Measurements from ENCODE around the gene FTHL17. TPM values are rescaled to one million over a fixed set of nuclear protein-coding genes. Genes with fewer than 3 reads are reported as not detected.

FTHL17 gene
- polyA plus RNA-seq, 2 of the 4 experiments (the other 2 are of a cell fraction), result not detected

GRCh38 chrX:31114858-31115257 lies 43.0 kb upstream of the FTHL17 start:
- Histone ChIP-seq H3K4me1 (no peaks in the 10 kb centered on the region), H3K27ac (no peak overlapping the region), H3K4me3 (no peak overlapping the region), H3K4me2 (no peak overlapping the region), H3K9me3 (no peaks in the 10 kb centered on the region)
- 0% methylated on average over 2 of the region's 2 CpGs for WGBS (ENCODE audit: missing lambda C conversion rate)
- DNase-seq (ENCODE audit: low read depth in 1 of 2, low spot score in 1 of 2), result no peak
- FAIRE-seq, result no peak
- TF ChIP-seq HOXB13 (CRISPR knock-in tag; IDR thresholded peaks at IDR 0.05; ENCODE audit: low read depth), result no peak
- no peak for TF ChIP-seq JUN (IDR thresholded peaks at IDR 0.05)
- ChIA-PET CTCF (no interaction called here), POLR2A (no interaction called here)
- no peak for ATAC-seq

GRCh38 chrX:31112226-31112999 lies 40.6 kb upstream of the FTHL17 start:
- ATAC-seq (no peak), FAIRE-seq (no peak), DNase-seq (ENCODE audit: low read depth in 1 of 2, low spot score in 1 of 2) (no peak)
- CTCF ChIA-PET, result no interaction called here
- no peak for TF ChIP-seq RCOR1 (IDR thresholded peaks at IDR 0.05; ENCODE audit: low read depth, low read length)
- TF ChIP-seq JUNB (IDR thresholded peaks at IDR 0.05), result no peak
- POLR2A ChIA-PET, result no interaction called here
- H3K4me2 ChIP-seq, result no peak overlapping the region
- H3K9me3 ChIP-seq, result no peaks in the 10 kb centered on the region
- H3K4me1 ChIP-seq, result no peaks in the 10 kb centered on the region
- no peak overlapping the region for H3K4me3 ChIP-seq
- WGBS (ENCODE audit: missing lambda C conversion rate), result 0% methylated on average over 5 of the region's 5 CpGs
- H3K27ac ChIP-seq, result no peak overlapping the region

GRCh38 chrX:31110657-31111056 lies 38.8 kb upstream of the FTHL17 start:
- no peak overlapping the region for H3K27ac ChIP-seq
- POLR2A ChIA-PET, result no interaction called here
- ATAC-seq (no peak), DNase-seq (ENCODE audit: low read depth in 1 of 2, low spot score in 1 of 2) (no peak), FAIRE-seq (no peak)
- no peak overlapping the region for H3K4me2 ChIP-seq
- CTCF ChIA-PET, result no interaction called here
- no peak overlapping the region for H3K4me3 ChIP-seq
- TF ChIP-seq NPAS2 (CRISPR knock-in tag; IDR thresholded peaks at IDR 0.05; ENCODE audit: borderline replicate concordance), result no peak
- no peak for TF ChIP-seq GATA3 (IDR thresholded peaks at IDR 0.05; ENCODE audit: borderline replicate concordance)
- no peak for TF ChIP-seq HOXB13 (CRISPR knock-in tag; IDR thresholded peaks at IDR 0.05; ENCODE audit: low read depth)
- no peak for TF ChIP-seq MAFK (IDR thresholded peaks at IDR 0.05; ENCODE audit: partially characterized antibody)
- no peak for TF ChIP-seq JUN (IDR thresholded peaks at IDR 0.05)
- no peak for TF ChIP-seq USF2 (IDR thresholded peaks at IDR 0.05)
- no peaks in the 10 kb centered on the region for H3K4me1 ChIP-seq
- 55% methylated on average over 6 of the region's 6 CpGs for WGBS (ENCODE audit: missing lambda C conversion rate)
- H3K9me3 ChIP-seq, result no peaks in the 10 kb centered on the region

GRCh38 chrX:31099536-31100090 lies 27.8 kb upstream of the FTHL17 start:
- TF ChIP-seq HEYL (CRISPR knock-in tag; IDR thresholded peaks at IDR 0.05) (no peak), ESRRA (IDR thresholded peaks at IDR 0.05; ENCODE audit: borderline replicate concordance, low read length) (no peak), CTCF (IDR thresholded peaks at IDR 0.05) (no peak), RNF2 (IDR thresholded peaks at IDR 0.05; ENCODE audit: borderline replicate concordance, low read depth) (no peak)
- ATAC-seq, result no peak
- ChIA-PET CTCF (no interaction called here), POLR2A (no interaction called here)
- no peak for DNase-seq (ENCODE audit: low read depth in 1 of 2, low spot score in 1 of 2)
- 17% methylated on average over 2 of the region's 2 CpGs for WGBS (ENCODE audit: missing lambda C conversion rate)
- Histone ChIP-seq H3K9me3 (no peaks in the 10 kb centered on the region), H3K4me1 (no peaks in the 10 kb centered on the region), H3K27ac (no peak overlapping the region), H3K4me2 (no peak overlapping the region), H3K4me3 (no peak overlapping the region)
- no peak for FAIRE-seq

GRCh38 chrX:31098079-31098478 lies 26.2 kb upstream of the FTHL17 start:
- H3K4me1 ChIP-seq, result no peaks in the 10 kb centered on the region
- WGBS (ENCODE audit: missing lambda C conversion rate), result 2% methylated on average over 3 of the region's 3 CpGs
- no peak overlapping the region for H3K4me2 ChIP-seq
- no peak for ATAC-seq
- no peak for DNase-seq (ENCODE audit: low read depth in 1 of 2, low spot score in 1 of 2)
- FAIRE-seq, result no peak
- no peak overlapping the region for H3K4me3 ChIP-seq
- no peaks in the 10 kb centered on the region for H3K9me3 ChIP-seq
- H3K27ac ChIP-seq, result no peak overlapping the region
- ChIA-PET CTCF (no interaction called here), POLR2A (no interaction called here)
- TF ChIP-seq RFX5 (IDR thresholded peaks at IDR 0.05), result no peak
- TF ChIP-seq MAX (IDR thresholded peaks at IDR 0.05), result no peak
- TF ChIP-seq POLR2AphosphoS2 (conservative IDR thresholded peaks at IDR 0.05; ENCODE audit: low read length), result no peak
- no peak for TF ChIP-seq TP53 (CRISPR knock-in tag; IDR thresholded peaks at IDR 0.05)
- TF ChIP-seq RARB (CRISPR knock-in tag; IDR thresholded peaks at IDR 0.05), result no peak
- no peak for TF ChIP-seq TFCP2L1 (CRISPR knock-in tag; IDR thresholded peaks at IDR 0.05)
- TF ChIP-seq NPAS2 (CRISPR knock-in tag; IDR thresholded peaks at IDR 0.05; ENCODE audit: borderline replicate concordance), result no peak
- no peak for TF ChIP-seq BHLHE40 (IDR thresholded peaks at IDR 0.05; ENCODE audit: low read depth, low read length)
- TF ChIP-seq HOXA7 (CRISPR knock-in tag; IDR thresholded peaks at IDR 0.05), result no peak
- no peak for TF ChIP-seq FOSL2 (IDR thresholded peaks at IDR 0.05)
- no peak for TF ChIP-seq FOSL2 (CRISPR knock-in tag; IDR thresholded peaks at IDR 0.05)
- no peak for TF ChIP-seq NR3C1 (IDR thresholded peaks at IDR 0.05)
- no peak for TF ChIP-seq RCOR1 (IDR thresholded peaks at IDR 0.05; ENCODE audit: low read depth, low read length)
- TF ChIP-seq CEBPB (IDR thresholded peaks at IDR 0.05), result no peak
